ENCODE data around the gene ANKEF1.

The ANKEF1 gene

GRCh38 chr20:10061641-10062040 is 26.9 kb downstream of the ANKEF1 start:
- Histone ChIP-seq H3K27me3 (ENCODE audit: insufficient read depth, low read depth) (no peaks in the 10 kb centered on the region), H3K4me3 (IDR thresholded peaks at IDR 0.05; ENCODE audit: insufficient read depth, low read depth, low read length) (no peak overlapping the region), H3K4me2 (no peak overlapping the region), H3K79me2 (ENCODE audit: insufficient read depth, low read depth) (no peaks in the 10 kb centered on the region), H3K27ac (no peak overlapping the region), H3K9ac (no peak overlapping the region), H4K20me1 (ENCODE audit: insufficient read depth) (no peaks in the 10 kb centered on the region), H3K36me3 (ENCODE audit: insufficient read depth) (no peaks in the 10 kb centered on the region), H2AFZ (ENCODE audit: low read depth) (no peak overlapping the region), H3K4me1 (ENCODE audit: low read depth, poor library complexity, severe bottlenecking) (no peaks in the 10 kb centered on the region)
- TF ChIP-seq CTCF (conservative IDR thresholded peaks at IDR 0.05; ENCODE audit: low read depth, low read length) = no peak

GRCh38 chr20:10063482-10063881 is 28.7 kb downstream of the ANKEF1 start:
- Histone ChIP-seq H3K4me2 (no peak overlapping the region), H3K4me1 (ENCODE audit: low read depth, poor library complexity, severe bottlenecking) (no peaks in the 10 kb centered on the region), H3K4me3 (IDR thresholded peaks at IDR 0.05; ENCODE audit: insufficient read depth, low read depth, low read length) (no peak overlapping the region), H3K79me2 (ENCODE audit: insufficient read depth, low read depth) (no peaks in the 10 kb centered on the region), H3K9ac (no peak overlapping the region), H3K27me3 (ENCODE audit: insufficient read depth, low read depth) (no peaks in the 10 kb centered on the region), H4K20me1 (ENCODE audit: insufficient read depth) (no peaks in the 10 kb centered on the region), H3K27ac (no peak overlapping the region), H3K36me3 (ENCODE audit: insufficient read depth) (no peaks in the 10 kb centered on the region), H2AFZ (ENCODE audit: low read depth) (no peak overlapping the region)
- no peak for TF ChIP-seq CTCF (conservative IDR thresholded peaks at IDR 0.05; ENCODE audit: low read depth, low read length)

GRCh38 chr20:10064611-10065010 is 29.8 kb downstream of the ANKEF1 start:
- no peaks in the 10 kb centered on the region for H4K20me1 ChIP-seq (ENCODE audit: insufficient read depth)
- H3K79me2 ChIP-seq (ENCODE audit: insufficient read depth, low read depth) = no peaks in the 10 kb centered on the region

GRCh38 chr20:10065154-10065833 is 30.5 kb downstream of the ANKEF1 start:
- Histone ChIP-seq H4K20me1 (ENCODE audit: insufficient read depth) (no peaks in the 10 kb centered on the region), H3K27me3 (ENCODE audit: insufficient read depth, low read depth) (no peaks in the 10 kb centered on the region), H3K79me2 (ENCODE audit: insufficient read depth, low read depth) (no peaks in the 10 kb centered on the region), H3K4me3 (IDR thresholded peaks at IDR 0.05; ENCODE audit: insufficient read depth, low read depth, low read length) (no peak overlapping the region), H3K36me3 (ENCODE audit: insufficient read depth) (no peaks in the 10 kb centered on the region), H3K4me1 (ENCODE audit: low read depth, poor library complexity, severe bottlenecking) (no peaks in the 10 kb centered on the region), H3K9ac (no peak overlapping the region), H2AFZ (ENCODE audit: low read depth) (no peak overlapping the region), H3K4me2 (no peak overlapping the region), H3K27ac (no peak overlapping the region)
- TF ChIP-seq CTCF (conservative IDR thresholded peaks at IDR 0.05; ENCODE audit: low read depth, low read length) = no peak

More at GRCh38 chr20:10064611-10065010, 29.8 kb downstream of the ANKEF1 start:
- Histone ChIP-seq H2AFZ (ENCODE audit: low read depth) (no peak overlapping the region), H3K4me2 (no peak overlapping the region), H3K27me3 (ENCODE audit: insufficient read depth, low read depth) (no peaks in the 10 kb centered on the region), H3K9ac (no peak overlapping the region), H3K4me1 (ENCODE audit: low read depth, poor library complexity, severe bottlenecking) (no peaks in the 10 kb centered on the region), H3K27ac (no peak overlapping the region), H3K36me3 (ENCODE audit: insufficient read depth) (no peaks in the 10 kb centered on the region), H3K4me3 (IDR thresholded peaks at IDR 0.05; ENCODE audit: insufficient read depth, low read depth, low read length) (no peak overlapping the region)
- TF ChIP-seq CTCF (conservative IDR thresholded peaks at IDR 0.05; ENCODE audit: low read depth, low read length) = no peak

Measured in KMS-11 (cell line).